ENCODE measurements around the gene PPP2R5C. TPM values are rescaled to one million over a fixed set of nuclear protein-coding genes. Genes with fewer than 3 reads are reported as not detected.
"Not testable (repeated sequence)": the region's sequence is repeated elsewhere in the genome, so short reads cannot be mapped to it uniquely, and the experiment has no call there.

PPP2R5C gene
- polyA plus RNA-seq, 1 donor from 2014 or later, result 111 TPM

DNA sequence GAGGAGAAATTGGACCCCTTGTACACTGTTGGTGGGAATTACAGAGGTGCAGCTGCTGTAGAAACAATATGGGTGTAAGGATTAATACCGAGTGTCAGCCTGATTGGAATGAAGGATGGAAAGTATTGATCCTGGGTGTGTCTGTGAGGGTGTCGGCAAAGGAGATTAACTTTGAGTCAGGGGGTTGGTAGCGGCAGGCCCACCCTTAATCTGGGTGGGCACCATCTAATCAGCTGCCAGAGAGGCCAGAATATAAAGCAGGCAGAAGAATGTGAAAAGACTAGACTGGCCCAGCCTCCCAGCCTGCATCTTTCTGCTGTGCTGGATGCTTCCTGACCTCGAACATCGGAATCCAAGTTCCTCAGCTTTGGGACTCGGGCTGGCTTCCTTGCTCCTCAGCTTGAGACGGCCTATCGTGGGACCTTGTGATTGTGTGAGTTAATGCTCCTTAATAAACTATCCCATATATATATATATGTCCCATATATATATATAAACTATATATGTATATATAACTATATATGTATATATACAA lies 38.4 kb upstream of the PPP2R5C start:
- Histone ChIP-seq H3K27ac (ENCODE audit: low read length) (no peak overlapping the region), H2AFZ (ENCODE audit: low read depth, low read length) (no peak overlapping the region), H3F3A (ENCODE audit: insufficient read depth, low read length, poor library complexity, severe bottlenecking) (no peaks in the 10 kb centered on the region), H3K9ac (ENCODE audit: low read length) (no peak overlapping the region), H3K4me3 (ENCODE audit: low read length) (no peak overlapping the region), H3K9me3 (ENCODE audit: low read length) (no peaks in the 10 kb centered on the region), H3K79me2 (replicated peaks; ENCODE audit: insufficient read depth, low read length) (no peaks in the 10 kb centered on the region), H3K27me3 (ENCODE audit: insufficient read depth, low read depth, low read length) (no peaks in the 10 kb centered on the region), H4K20me1 (ENCODE audit: insufficient read depth) (no peaks in the 10 kb centered on the region), H3K36me3 (ENCODE audit: insufficient read depth, low read length) (no peaks in the 10 kb centered on the region), H3K4me2 (ENCODE audit: low read length) (no peak overlapping the region), H3K9me2 (ENCODE audit: insufficient read depth, low read length) (no peaks in the 10 kb centered on the region)
- TF ChIP-seq, protein P1, sequence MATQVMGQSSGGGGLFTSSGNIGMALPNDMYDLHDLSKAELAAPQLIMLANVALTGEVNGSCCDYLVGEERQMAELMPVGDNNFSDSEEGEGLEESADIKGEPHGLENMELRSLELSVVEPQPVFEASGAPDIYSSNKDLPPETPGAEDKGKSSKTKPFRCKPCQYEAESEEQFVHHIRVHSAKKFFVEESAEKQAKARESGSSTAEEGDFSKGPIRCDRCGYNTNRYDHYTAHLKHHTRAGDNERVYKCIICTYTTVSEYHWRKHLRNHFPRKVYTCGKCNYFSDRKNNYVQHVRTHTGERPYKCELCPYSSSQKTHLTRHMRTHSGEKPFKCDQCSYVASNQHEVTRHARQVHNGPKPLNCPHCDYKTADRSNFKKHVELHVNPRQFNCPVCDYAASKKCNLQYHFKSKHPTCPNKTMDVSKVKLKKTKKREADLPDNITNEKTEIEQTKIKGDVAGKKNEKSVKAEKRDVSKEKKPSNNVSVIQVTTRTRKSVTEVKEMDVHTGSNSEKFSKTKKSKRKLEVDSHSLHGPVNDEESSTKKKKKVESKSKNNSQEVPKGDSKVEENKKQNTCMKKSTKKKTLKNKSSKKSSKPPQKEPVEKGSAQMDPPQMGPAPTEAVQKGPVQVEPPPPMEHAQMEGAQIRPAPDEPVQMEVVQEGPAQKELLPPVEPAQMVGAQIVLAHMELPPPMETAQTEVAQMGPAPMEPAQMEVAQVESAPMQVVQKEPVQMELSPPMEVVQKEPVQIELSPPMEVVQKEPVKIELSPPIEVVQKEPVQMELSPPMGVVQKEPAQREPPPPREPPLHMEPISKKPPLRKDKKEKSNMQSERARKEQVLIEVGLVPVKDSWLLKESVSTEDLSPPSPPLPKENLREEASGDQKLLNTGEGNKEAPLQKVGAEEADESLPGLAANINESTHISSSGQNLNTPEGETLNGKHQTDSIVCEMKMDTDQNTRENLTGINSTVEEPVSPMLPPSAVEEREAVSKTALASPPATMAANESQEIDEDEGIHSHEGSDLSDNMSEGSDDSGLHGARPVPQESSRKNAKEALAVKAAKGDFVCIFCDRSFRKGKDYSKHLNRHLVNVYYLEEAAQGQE (IDR thresholded peaks at IDR 0.05; ENCODE audit: borderline replicate concordance), result no peak
- TF ChIP-seq, protein P2, sequence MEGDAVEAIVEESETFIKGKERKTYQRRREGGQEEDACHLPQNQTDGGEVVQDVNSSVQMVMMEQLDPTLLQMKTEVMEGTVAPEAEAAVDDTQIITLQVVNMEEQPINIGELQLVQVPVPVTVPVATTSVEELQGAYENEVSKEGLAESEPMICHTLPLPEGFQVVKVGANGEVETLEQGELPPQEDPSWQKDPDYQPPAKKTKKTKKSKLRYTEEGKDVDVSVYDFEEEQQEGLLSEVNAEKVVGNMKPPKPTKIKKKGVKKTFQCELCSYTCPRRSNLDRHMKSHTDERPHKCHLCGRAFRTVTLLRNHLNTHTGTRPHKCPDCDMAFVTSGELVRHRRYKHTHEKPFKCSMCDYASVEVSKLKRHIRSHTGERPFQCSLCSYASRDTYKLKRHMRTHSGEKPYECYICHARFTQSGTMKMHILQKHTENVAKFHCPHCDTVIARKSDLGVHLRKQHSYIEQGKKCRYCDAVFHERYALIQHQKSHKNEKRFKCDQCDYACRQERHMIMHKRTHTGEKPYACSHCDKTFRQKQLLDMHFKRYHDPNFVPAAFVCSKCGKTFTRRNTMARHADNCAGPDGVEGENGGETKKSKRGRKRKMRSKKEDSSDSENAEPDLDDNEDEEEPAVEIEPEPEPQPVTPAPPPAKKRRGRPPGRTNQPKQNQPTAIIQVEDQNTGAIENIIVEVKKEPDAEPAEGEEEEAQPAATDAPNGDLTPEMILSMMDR (IDR thresholded peaks at IDR 0.05; ENCODE audit: poor library complexity, severe bottlenecking), result no peak
- TF ChIP-seq TAF1 (IDR thresholded peaks at IDR 0.05; ENCODE audit: low read depth), result no peak
- TF ChIP-seq EZH2 (IDR thresholded peaks at IDR 0.05; ENCODE audit: borderline replicate concordance, insufficient read depth, low read length, poor library complexity, severe bottlenecking), result no peak
- no peak for TF ChIP-seq RAD21 (conservative IDR thresholded peaks at IDR 0.05)
- TF ChIP-seq POLR2AphosphoS5 (IDR thresholded peaks at IDR 0.05), result no peak
- TF ChIP-seq EP300 (conservative IDR thresholded peaks at IDR 0.05; ENCODE audit: poor library complexity, severe bottlenecking), result no peak
- no peak for TF ChIP-seq MXI1 (conservative IDR thresholded peaks at IDR 0.05; ENCODE audit: poor library complexity, severe bottlenecking)
- TF ChIP-seq SMC3 (conservative IDR thresholded peaks at IDR 0.05; ENCODE audit: poor library complexity), result no peak

DNA sequence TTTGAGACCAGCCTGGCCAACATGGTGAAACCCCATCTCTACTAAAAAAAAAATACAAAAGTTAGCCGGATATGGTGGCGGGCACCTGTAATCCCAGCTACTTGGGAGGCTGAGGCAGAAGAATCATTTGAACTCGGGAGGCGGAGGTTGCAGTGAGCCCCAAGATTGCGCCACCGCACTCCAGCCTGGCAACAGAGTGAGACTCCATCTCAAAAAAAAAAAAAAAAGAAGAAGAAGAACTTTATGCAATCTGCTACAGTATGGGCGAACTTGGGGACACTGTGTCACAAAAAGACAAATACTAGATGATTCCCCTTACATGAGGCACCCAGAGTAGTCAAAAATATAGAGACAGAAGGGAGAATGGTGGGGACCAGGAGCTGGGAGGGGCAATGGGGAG lies 35.9 kb upstream of the PPP2R5C start:
- not testable (repeated sequence) for H3K9ac ChIP-seq (ENCODE audit: low read length); H2AFZ ChIP-seq (ENCODE audit: low read depth, low read length); H3F3A ChIP-seq (ENCODE audit: insufficient read depth, low read length, poor library complexity, severe bottlenecking); H3K36me3 ChIP-seq (ENCODE audit: insufficient read depth, low read length); H3K27ac ChIP-seq (ENCODE audit: low read length); H3K4me3 ChIP-seq (ENCODE audit: low read length); H3K9me2 ChIP-seq (ENCODE audit: insufficient read depth, low read length); H3K27me3 ChIP-seq (ENCODE audit: insufficient read depth, low read depth, low read length); H3K4me2 ChIP-seq (ENCODE audit: low read length); H3K79me2 ChIP-seq (replicated peaks; ENCODE audit: insufficient read depth, low read length); H4K20me1 ChIP-seq (ENCODE audit: insufficient read depth); H3K9me3 ChIP-seq (ENCODE audit: low read length)
